Stimulated activated CD4-positive, alpha-beta T cell treated with anti-CD3 and anti-CD28 coated beads, Interleukin-1b, Interleukin-23, amount 100 ng/mL, for 24 hours (primary cell): ENCODE results near the gene CCL22.
"Not testable (repeated sequence)": the region's sequence is repeated elsewhere in the genome, so short reads cannot be mapped to it uniquely, and the experiment has no call there.

Source experiments
- DNase-seq, 4 experiments: peaks; one replicate each; pipeline ENCODE4 v3.0.0-alpha.2; 2020; ENCODE audit warnings: low read depth in 4 of 4, low spot score in 1 of 4

CCL22 gene

DNA sequence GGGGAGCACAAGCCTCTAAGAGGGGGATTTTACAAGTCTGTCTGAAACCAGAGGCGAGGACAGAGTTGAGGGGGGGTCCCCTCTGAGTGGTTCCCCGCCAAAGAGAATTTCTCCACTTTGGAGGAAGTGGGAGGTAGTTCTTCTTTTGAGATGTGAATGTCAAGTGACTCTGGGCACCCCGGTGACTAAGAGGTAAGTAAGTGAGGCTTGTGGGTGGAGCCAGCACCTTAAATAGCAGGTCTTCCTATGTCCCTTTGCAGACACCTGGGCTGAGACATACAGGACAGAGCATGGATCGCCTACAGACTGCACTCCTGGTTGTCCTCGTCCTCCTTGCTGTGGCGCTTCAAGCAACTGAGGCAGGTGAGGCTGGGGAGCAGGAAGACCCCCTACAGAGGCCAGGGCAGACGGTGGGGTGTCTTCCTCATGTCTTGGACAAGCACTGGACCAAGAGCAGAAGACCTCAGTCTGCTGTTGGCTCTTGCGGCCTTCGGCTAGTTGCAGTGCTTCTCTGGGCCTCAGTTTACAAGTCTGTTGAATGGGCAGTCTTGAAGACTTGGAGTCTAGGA, at the start of gene CCL22:
Gene CCL22 (plus strand): TSS at position 257 of the 569 bp plus-strand sequence. CDS start 34 bp downstream, at position 291.
- DNase-seq: no peak

GRCh38 chr16:57310801-57311200, 47.8 kb upstream of the CCL22 start:
- DNase-seq: no peak

- DNase-seq: no peak
These were observed 45.1 kb upstream of the CCL22 start for GRCh38 chr16:57313509-57313908.

DNA sequence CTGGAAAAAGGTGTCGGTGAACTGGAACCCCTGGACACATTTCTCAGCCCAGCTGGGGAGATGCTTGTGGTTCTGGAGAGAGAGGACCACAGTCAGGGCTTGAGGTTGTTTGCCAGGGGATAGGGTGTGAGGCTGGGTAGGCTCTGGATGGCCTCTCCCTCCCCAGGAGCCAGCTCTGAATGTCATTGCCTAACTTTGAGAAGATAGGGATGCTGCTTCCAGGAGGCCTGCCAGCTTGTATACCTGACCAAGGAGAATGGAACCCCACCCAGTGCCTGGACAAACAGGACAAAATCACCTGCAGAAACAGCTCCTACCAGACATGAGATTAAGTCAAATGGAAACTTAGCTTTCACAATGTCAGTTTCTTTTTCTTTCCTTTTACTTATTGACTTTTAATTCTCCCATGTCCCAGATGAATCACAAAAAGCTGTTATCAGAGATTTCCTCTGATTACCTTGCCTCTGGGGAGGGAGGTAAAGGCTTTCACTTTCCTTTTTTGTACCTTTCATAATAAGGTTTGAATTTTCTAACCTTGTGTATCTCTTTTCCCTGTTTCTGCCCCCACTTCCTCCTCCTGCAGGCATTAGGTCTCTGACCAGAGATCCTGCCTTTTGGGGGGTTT, 44.3 kb upstream of the CCL22 start:
- no peak for DNase-seq

- DNase-seq: no peak
These were observed 43.2 kb upstream of the CCL22 start for GRCh38 chr16:57315416-57315815.

DNA sequence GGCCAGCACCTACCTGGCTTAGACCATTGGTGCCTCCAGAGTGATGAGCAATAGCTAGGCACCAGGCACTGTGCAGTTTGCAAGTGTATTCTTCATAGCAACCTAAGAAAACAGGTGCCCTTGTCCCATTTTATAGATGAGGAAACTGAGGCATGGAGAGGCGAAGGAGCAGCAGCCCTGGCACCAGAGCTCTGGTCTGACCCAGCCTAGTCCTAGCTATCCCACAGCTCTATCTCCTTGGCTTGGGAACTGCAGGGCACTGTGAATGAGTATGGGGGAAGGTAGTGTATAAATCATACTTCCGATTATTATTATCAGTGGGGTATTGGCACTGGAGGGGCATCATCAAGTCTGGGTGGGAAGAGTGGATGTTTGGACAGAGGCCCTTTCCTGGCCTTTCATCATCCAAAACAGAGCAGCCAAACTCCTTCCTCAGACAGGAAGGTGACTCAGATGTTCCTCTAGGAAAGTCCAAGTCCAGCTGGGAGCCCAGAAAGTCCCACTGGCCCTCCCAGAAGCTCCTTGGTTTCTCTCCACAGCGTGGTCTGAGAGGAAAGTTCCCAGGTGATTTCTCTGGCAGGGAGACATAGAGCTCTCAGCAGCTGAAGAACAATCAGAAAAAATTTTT, 42.1 kb upstream of the CCL22 start:
- DNase-seq: no peak

GRCh38 chr16:57318240-57318970, 40.2 kb upstream of the CCL22 start:
- no peak for DNase-seq

DNA sequence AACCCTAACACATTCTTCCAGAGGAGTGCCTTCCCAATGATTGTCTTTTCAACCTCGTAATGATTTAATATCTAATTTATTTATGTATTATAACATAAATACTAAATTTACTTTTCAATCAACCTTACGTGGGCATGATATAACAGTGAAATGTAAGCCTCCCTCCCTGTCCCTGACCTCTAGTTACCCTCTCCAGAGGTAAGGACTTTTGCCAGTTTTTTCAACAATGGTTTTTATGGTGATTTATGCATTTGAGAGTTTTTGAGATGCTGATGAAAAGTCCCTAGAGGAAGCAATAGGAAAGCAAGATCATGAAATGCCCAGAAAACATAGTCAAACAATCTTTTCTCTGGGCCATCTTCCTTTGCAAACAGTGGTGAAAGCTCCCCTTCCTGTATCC, 38.9 kb upstream of the CCL22 start:
- no peak for DNase-seq

DNA sequence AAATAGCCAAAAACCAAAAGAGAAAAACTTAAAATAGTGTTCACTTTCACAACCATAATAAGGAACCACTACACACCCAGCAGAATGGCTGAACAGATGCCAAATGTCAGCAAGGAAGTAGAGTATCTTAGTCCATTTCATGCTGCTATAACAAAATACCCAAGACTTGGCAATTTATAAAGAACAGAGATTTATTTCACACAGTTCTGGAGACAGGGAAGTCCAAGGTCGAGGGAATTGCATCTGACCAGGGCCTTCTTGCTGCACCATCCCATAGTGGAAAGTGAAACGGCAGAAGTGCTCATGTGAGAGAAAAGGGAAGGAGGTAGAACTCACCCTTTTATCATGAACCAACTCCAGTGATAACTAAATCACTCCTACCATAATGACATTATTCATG, 33.8 kb upstream of the CCL22 start:
- DNase-seq: no peak

DNA sequence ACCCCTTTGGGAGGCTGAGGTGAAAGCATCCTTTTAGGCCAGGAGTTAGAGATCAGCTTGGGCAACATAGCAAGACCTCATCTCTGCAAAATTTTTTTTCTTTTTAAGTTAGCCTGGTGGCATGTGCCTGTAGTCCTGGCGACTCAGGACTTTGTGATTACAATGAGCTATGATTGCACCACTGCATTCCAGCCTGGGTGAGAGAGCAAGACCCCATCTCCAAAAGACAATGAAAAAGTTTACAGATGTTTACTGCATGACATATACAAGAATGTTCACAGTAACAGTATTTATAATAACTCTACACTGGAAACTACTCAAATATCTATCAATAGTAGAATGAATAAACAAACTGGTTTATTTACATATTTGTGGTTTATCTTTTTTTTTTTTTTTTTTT, 33.1 kb upstream of the CCL22 start:
- no peak for DNase-seq

DNA sequence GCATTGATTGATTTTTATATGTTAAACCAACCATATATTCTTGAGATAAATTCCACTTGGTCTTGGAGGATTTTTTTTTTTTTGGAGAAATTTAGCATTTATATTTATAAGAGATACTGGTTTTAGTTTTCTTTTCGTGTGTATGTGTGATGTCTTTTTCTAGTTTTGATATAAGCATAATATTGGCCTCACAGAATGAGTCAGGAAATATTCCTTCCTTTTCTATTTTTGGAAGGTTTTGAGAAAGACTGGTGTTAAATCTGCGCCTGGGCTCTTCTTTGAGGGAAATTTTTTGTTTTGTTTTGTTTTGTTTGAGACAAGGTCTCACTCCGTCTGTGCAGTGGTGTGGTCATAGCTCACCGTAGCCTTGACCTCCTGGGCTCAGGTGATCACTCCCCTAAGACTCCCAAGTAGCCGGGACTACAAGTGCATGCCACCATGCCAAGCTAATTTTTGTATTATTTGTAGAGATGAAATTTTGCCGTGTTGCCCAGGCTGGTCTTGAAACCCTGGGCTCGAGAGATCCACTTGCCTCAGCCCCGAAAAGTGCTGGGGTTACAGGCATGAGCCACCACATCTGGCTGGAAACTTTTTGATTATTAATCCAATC, 28.8 kb upstream of the CCL22 start:
- no peak for DNase-seq

DNA sequence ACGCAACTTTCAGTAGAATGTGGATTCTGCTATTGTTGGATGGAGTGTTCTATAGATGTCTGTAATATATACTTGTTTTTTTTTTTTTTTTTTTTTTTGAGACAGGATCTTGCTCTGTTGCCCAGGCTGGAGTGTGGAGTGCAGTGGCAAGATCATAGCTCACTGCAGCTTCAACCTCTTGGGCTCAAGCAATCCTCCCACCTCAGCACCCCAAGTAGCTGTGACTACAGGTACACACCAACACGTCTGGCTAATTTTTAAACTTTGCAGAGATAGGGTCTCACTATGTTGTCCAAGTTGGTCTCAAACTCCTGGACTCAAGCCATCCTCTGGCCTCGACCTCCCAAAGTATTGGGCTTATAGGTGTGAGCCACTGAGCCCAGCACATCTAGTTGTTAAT, 27.2 kb upstream of the CCL22 start:
- no peak for DNase-seq

DNA sequence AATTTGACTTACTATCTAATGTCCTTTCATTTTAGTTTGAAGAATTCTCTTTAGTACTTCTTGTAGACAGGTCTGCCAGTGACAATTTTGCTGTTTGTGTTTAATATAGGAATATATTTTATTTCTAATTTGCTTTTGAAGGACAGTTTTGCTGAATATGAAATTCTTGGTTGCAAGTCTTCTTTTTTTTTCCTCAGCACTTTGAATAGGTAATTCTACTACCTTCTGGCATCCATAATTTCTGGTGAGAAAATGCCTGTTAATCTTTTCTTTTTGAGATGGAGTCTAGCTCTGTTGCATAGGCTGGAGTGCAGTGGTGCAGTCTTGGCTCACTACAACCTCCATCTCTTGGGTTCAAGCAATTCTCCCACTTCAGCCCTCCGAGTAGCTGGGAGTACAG, 25.2 kb upstream of the CCL22 start:
- DNase-seq: no peak

- DNase-seq: no peak
These were observed 23.2 kb upstream of the CCL22 start for GRCh38 chr16:57335366-57335765.

DNA sequence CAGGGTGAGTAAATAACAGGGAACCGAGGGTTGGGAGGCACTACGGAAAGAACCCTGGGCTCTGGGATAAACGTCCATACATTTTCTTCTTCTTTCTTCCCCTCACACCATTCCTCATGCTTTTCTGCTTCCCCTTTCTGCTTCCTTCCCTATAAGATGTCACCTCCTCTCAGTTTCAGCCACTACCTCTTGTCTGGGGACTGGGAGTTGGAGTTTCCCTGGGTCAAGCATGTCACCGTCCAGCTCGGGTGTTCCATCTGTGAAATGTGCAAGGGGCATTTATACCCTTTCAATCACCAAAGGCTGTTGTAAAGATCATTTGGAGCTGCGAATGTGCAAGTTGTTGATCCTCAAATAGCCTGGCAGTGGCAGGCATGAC, 17.5 kb upstream of the CCL22 start:
- no peak for DNase-seq

DNA sequence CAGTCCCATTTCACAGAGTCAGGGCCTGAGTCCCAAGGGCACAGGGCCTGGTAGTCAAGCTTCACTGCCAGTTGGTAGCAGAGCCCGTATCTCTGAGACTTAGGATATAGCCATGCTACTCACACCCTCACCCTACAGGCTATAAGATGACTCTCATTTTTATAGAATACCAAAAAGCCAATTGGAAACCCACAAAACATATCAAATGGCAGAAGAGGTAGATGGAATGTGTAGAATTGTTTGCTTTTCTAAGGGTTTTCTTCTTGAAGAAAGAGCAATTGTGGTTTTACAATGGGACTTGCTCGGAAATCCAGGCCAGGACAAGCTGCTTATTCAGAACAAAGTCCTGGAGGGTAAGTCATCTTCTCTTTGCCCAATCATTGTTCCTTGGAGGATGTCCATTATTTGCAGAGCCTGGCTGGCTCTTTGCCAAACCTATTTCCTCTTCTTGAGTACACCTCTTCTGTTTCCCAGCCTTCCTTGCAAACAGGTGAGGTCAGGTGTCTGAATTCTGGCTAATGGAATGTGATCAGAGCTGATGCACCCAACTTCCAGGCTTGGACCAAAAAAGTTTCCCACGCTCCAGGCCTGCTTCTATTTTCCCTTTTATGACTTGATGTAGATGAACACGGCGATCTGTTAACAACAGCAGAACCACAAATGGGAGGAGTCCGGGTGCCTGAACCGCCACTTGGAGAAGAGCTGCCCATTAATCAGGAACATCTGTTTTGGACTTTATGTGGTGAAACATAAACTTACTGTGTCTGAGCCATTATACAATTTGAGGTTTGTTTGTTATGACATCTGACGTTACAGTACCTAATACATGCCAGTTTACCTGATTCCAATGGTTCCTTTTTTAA, 16.9 kb upstream of the CCL22 start:
- no peak for DNase-seq

GRCh38 chr16:57342606-57343005, 16.0 kb upstream of the CCL22 start:
- not testable (repeated sequence) for DNase-seq

DNA sequence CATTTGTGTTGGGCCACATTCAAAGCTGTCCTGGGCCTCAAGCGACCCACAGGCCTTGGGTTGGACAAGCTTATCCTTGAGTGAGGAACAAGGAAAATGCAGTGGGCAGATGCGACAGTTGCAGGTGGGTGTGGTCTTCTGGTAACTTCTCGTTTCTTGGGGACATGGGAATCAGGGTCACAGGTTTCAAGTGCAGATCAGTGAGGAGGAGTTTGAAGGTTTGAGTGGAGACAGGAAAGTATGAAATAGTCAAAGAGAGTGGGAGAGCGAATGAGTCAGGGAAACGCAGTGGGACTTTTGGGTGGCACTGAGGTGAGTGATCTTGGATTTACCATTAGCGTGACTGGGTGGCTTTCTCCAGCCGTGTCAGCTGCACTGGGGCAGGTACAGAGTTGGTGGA, 15.4 kb upstream of the CCL22 start:
- DNase-seq: no peak

DNA sequence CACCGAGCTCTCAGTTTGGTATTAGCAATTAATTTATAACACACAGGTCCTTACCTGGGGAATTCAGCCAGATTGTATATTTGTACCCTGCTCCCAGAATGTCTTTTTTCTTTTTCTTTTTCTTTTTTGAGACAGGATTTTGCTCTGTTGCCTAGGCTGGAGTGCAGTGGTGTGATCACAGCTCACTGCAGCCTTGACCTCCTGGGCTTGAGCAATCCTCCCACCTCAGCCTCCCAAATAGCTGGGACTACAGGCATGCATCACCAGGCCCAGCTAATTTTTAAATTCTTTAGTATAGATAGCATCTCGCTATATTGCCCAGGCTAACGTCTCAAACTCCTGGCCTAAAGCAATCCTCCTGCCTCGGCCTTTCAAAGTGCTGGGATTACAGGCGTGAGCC, 14.5 kb upstream of the CCL22 start:
- not testable (repeated sequence) for DNase-seq

GRCh38 chr16:57345021-57345420, 13.6 kb upstream of the CCL22 start:
- no peak for DNase-seq

- DNase-seq: no peak
These were observed 12.8 kb upstream of the CCL22 start for GRCh38 chr16:57345666-57346204.
